Transverse colon (tissue), 3 donors: ENCODE results near the gene CDC37.

Experiments
- EP300 ChIP-seq: sonication (generic); formaldehyde crosslinking; IDR thresholded peaks from one replicate; pipeline ENCODE4 v1.6.1; 2017; ENCODE audit warnings: antibody characterized with exemption, low read depth
- TF ChIP-seq, protein P1 (sequence below), 5 experiments: fragments of 200-600 bp in 3 of 5; fragments of 450-650 bp in 2 of 5; sonication (generic) in 3 of 5; IDR thresholded peaks; 1 replicate in 2 of 5; 2 replicates in 3 of 5; pipeline ENCODE4 v1.5.1; 2016 to 2017; ENCODE audit warnings: antibody characterized with exemption in 5 of 5, inconsistent platforms in 3 of 5, mild to moderate bottlenecking in 2 of 5, moderate library complexity in 1 of 5

DNA sequence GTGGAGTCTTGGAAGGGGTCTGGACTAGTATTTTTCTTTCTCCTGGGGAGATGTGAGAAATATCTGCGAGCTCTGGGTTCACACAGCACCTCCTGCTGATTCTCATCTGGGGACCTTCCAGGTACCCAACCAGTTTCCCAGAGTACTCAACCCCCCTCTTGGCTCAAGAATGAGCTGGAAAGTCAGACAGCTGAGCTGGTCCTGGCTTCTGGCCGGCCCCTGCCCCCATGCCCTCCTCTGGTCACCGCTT, 14.8 kb upstream of the CDC37 start:
- TF ChIP-seq EP300: no peak
- TF ChIP-seq, protein P1, sequence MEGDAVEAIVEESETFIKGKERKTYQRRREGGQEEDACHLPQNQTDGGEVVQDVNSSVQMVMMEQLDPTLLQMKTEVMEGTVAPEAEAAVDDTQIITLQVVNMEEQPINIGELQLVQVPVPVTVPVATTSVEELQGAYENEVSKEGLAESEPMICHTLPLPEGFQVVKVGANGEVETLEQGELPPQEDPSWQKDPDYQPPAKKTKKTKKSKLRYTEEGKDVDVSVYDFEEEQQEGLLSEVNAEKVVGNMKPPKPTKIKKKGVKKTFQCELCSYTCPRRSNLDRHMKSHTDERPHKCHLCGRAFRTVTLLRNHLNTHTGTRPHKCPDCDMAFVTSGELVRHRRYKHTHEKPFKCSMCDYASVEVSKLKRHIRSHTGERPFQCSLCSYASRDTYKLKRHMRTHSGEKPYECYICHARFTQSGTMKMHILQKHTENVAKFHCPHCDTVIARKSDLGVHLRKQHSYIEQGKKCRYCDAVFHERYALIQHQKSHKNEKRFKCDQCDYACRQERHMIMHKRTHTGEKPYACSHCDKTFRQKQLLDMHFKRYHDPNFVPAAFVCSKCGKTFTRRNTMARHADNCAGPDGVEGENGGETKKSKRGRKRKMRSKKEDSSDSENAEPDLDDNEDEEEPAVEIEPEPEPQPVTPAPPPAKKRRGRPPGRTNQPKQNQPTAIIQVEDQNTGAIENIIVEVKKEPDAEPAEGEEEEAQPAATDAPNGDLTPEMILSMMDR (IDR thresholded peaks at IDR 0.05): no peak
